Lung (tissue), 12 donors: ENCODE measurements around the gene ABCA7. TPM values are rescaled to one million over a fixed set of nuclear protein-coding genes. Genes with fewer than 3 reads are reported as not detected.

Experiments used
- ATAC-seq: fragments of 200-7000 bp; cut with Tn5 transposase; one replicate; pipeline ENCODE4 v1.9.1; 2020; ENCODE audit warnings: moderate number of reproducible peaks; ENCODE audit not compliant: insufficient read depth, low FRiP score
- DNase-seq, 3 donors: peaks; one replicate each; pipeline ENCODE4 v3.0.0-alpha.2; 2013 to 2017
- H3K27ac ChIP-seq, 2 donors: one replicate each; pipeline ENCODE4 v1.5.1; 2013; ENCODE audit warnings: mild to moderate bottlenecking in 2 of 2, moderate library complexity in 2 of 2, control low read depth in 1 of 2, inconsistent platforms in 1 of 2, low read depth in 1 of 2, low read length in 1 of 2
- H3K27me3 ChIP-seq, 3 donors: one replicate each; pipeline ENCODE4 v1.5.1; 2013; ENCODE audit warnings: low read length in 2 of 3; ENCODE audit not compliant: control insufficient read depth in 3 of 3, insufficient read depth in 3 of 3
- H3K36me3 ChIP-seq, 4 donors: one replicate each; pipeline ENCODE4 v1.5.1; 2013; ENCODE audit warnings: low read length in 4 of 4, mild to moderate bottlenecking in 1 of 4, moderate library complexity in 1 of 4; ENCODE audit not compliant: control insufficient read depth in 4 of 4, insufficient read depth in 4 of 4
- H3K4me1 ChIP-seq, 5 donors: one replicate each; pipeline ENCODE4 v1.5.1; 2013; ENCODE audit warnings: low read length in 5 of 5, mild to moderate bottlenecking in 2 of 5, moderate library complexity in 1 of 5; ENCODE audit not compliant: control insufficient read depth in 5 of 5, insufficient read depth in 5 of 5
- H3K4me3 ChIP-seq: one replicate; pipeline ENCODE4 v1.5.1; 2013; ENCODE audit warnings: mild to moderate bottlenecking, control low read depth, moderate library complexity
- H3K9ac ChIP-seq, 2 donors: one replicate each; pipeline ENCODE4 v1.5.1; 2013; ENCODE audit warnings: low read length in 2 of 2, control low read depth in 1 of 2; ENCODE audit not compliant: insufficient read depth in 1 of 2
- H3K9me3 ChIP-seq, 4 donors: one replicate each; pipeline ENCODE4 v1.5.1; 2013; ENCODE audit warnings: low read length in 3 of 4, mild to moderate bottlenecking in 1 of 4, moderate library complexity in 1 of 4; ENCODE audit not compliant: control insufficient read depth in 4 of 4, insufficient read depth in 3 of 4
- WGBS, 2 donors: extraction: QIAGEN DNeasy Blood & Tissue Kit; methylation state at CpG; one replicate each; pipeline ENCODE4 v1.1.7; 2013; 5-methylcytosine and 5-hydroxymethylcytosine counted together
- polyA plus RNA-seq, 2 donors: library from polyadenylated mRNA; stranded (reverse); fragments of 200-250 nt; gene quantifications; one replicate each; pipeline ENCODE4 v1.2.1, GENCODE V29; 2013
- total RNA-seq, 2 donors: library from RNA; depleted of rRNA in 1 of 2; stranded (reverse); fragments of >200 nt in 1 of 2; gene quantifications; one replicate each; pipeline ENCODE4 v1.2.1, GENCODE V29; 2014 to 2021
- TF ChIP-seq, protein P1 (sequence below): IDR thresholded peaks from 2 replicates; pipeline ENCODE4 v1.5.1; 2012; ENCODE audit warnings: mild to moderate bottlenecking; ENCODE audit errors: control extremely low read depth, extremely low read depth
- donor health status: control.
- donor health status: control.
- donor health status: Bipolar disorder and iron deficiency.
- donor health status: healthy.
- donor health status: DM: yes; HTN: yes; CAD: no.

Gene ABCA7
- total and polyA plus RNA-seq, 4 donors = 20.1 to 54.4 (median 41.7) TPM

DNA sequence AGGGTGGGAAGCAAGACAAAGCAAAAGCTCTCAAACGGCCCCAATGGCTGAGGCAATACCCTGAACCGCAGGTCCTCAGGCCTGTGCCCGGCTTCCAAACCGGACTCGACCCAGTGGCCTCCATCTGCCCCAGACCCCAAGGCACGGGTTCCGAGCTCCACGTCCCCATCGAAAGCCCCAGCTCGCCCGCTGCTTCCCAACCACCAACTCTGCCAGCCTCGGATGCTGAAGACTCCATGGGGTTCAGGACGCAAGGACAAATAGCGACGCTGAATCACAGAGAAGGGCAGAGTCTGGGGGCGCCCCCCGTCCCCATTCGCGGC is 54.7 kb downstream of the ABCA7 start:
- DNase-seq (no peak), ATAC-seq (no peak)
- Histone ChIP-seq H3K9me3 (no peaks in the 10 kb centered on the region), H3K4me3 (peak overlapping the region; percentile 87), H3K27me3 (no peaks in the 10 kb centered on the region), H3K36me3 (peaks cover 0 to 31% (median 3%) of the 10 kb centered on the region in 4 donors), H3K9ac (peak overlapping the region; percentile 31 to 75), H3K4me1 (peaks cover 4 to 17% (median 12%) of the 10 kb centered on the region in 5 donors), H3K27ac (peak overlapping the region; percentile 74 to 75)
- 0% methylated on average over 19 of the region's 19 CpGs for WGBS, 2 donors
- TF ChIP-seq, protein P1, sequence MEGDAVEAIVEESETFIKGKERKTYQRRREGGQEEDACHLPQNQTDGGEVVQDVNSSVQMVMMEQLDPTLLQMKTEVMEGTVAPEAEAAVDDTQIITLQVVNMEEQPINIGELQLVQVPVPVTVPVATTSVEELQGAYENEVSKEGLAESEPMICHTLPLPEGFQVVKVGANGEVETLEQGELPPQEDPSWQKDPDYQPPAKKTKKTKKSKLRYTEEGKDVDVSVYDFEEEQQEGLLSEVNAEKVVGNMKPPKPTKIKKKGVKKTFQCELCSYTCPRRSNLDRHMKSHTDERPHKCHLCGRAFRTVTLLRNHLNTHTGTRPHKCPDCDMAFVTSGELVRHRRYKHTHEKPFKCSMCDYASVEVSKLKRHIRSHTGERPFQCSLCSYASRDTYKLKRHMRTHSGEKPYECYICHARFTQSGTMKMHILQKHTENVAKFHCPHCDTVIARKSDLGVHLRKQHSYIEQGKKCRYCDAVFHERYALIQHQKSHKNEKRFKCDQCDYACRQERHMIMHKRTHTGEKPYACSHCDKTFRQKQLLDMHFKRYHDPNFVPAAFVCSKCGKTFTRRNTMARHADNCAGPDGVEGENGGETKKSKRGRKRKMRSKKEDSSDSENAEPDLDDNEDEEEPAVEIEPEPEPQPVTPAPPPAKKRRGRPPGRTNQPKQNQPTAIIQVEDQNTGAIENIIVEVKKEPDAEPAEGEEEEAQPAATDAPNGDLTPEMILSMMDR = no peak

DNA sequence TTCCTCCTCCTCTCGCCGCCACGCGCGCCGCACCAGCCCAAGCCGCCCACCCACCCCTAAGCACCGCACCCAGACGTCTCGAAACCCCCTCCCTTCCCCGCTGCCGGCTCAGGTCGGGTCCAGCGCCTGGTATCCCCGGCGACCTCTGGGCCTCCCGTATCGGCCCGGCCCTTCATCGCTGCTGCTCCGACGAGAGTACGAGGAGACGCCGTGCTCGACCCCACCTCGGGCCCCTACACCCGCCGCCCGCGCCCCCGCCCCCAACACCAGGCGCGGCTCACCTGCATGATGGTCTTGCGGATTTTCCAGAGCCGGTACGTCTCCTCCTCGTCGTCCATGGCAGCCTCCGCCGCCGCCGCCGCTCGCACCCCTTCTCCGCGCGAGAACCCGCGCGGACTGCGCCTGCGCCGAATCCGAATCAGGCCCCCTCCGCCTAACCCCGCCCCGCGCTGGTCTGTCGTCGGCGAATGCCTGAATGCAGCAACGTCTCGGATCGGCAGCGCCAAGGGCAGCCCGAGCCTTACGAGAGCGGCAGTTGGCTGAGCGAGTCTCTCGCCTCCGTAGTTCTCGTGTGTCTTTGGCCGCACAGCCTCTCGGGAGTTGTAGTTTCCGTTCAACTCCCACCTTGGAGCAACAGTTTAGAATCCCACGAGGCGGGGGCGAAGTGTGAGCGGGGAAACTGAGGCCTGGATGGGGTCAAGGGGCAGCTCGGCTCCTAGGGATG is 55.2 kb downstream of the ABCA7 start, which contains the start of gene POLR2E:
Gene POLR2E (minus strand): TSS at position 398 of the 724 bp plus-strand sequence. CDS start 60 bp downstream, at position 338.
- Histone ChIP-seq H3K36me3 (peaks cover 0 to 26% (median 3%) of the 10 kb centered on the region in 4 donors), H3K27me3 (no peaks in the 10 kb centered on the region), H3K9ac (peak within 1 kb of the TSS; percentile 31 to 75), H3K27ac (peak within 1 kb of the TSS; percentile 74 to 75), H3K4me1 (peaks cover 4 to 17% (median 14%) of the 10 kb centered on the region in 5 donors), H3K4me3 (peak within 1 kb of the TSS; percentile 87), H3K9me3 (peaks cover 0 to 2% (median 0%) of the 10 kb centered on the region in 4 donors)
- TF ChIP-seq, protein P1 = no peak
- DNase-seq (peak; percentile 99), ATAC-seq (peak; percentile 95)
- WGBS, 2 donors = 0% methylated on average over 77 to 81 of the region's 81 CpGs

DNA sequence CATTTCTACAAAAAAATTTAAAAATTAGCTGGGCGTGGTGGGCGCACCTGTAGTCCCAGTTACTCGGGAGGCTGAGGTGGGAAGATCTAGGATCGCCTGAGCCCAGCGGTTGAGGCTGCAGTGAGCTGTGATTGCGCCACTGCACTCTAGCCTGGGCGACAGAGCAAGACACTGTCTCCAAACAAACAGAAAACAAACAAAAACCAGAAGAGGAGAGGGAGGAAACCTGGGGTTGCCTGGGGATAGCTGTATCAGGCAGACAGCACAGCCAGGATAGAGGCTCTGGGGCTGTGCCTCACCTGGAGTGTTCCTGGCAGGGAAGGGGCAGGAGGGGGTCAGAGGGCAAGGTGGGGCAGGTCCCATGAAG is 57.9 kb downstream of the ABCA7 start:
- peaks cover 0 to 9% (median 0%) of the 10 kb centered on the region in 4 donors for H3K36me3 ChIP-seq
- TF ChIP-seq, protein P1 = no peak
- no peak for DNase-seq
- H3K4me3 ChIP-seq = no peak overlapping the region
- H3K9ac ChIP-seq = no peak overlapping the region
- peaks cover 0 to 2% (median 0%) of the 10 kb centered on the region in 4 donors for H3K9me3 ChIP-seq
- H3K27ac ChIP-seq = peak overlapping the region in 1 of 2 donors; percentile 85
- H3K4me1 ChIP-seq = peaks cover 6 to 33% (median 20%) of the 10 kb centered on the region in 5 donors
- no peak for ATAC-seq
- WGBS, 2 donors = 64 to 65% methylated on average over 7 of the region's 7 CpGs
- no peaks in the 10 kb centered on the region for H3K27me3 ChIP-seq
